Endothelial cell of umbilical vein (primary cell): Measurements from ENCODE around the gene SRD5A2.

Experiments
- EZH2 ChIP-seq: IDR thresholded peaks from 2 replicates; pipeline ENCODE4 v1.6.1; 2012; ENCODE audit warnings: borderline replicate concordance, low read depth, mild to moderate bottlenecking, moderate library complexity, low read length, inconsistent platforms; ENCODE audit not compliant: severe bottlenecking
- FOS ChIP-seq: IDR thresholded peaks from 2 replicates; pipeline ENCODE4 v1.6.1; 2011; ENCODE audit warnings: mild to moderate bottlenecking, low read length, moderate library complexity, borderline replicate concordance; ENCODE audit not compliant: insufficient read depth
- JUN ChIP-seq: IDR thresholded peaks from 2 replicates; pipeline ENCODE4 v1.6.1; 2011; ENCODE audit warnings: borderline replicate concordance, low read depth; ENCODE audit not compliant: insufficient read length, insufficient read depth
- MYC ChIP-seq: IDR thresholded peaks from one replicate; pipeline ENCODE4 v1.6.1; 2011; ENCODE audit warnings: mild to moderate bottlenecking, low read depth, low read length
- POLR2A ChIP-seq: IDR thresholded peaks from 2 replicates; pipeline ENCODE4 v1.6.1; 2012; ENCODE audit warnings: low read depth, mild to moderate bottlenecking, control low read depth, low read length
- POLR2AphosphoS5 ChIP-seq: IDR thresholded peaks from 2 replicates; pipeline ENCODE4 v1.6.1; 2012; ENCODE audit warnings: low read depth, mild to moderate bottlenecking, control low read depth, low read length, moderate library complexity; ENCODE audit not compliant: insufficient read depth
- TF ChIP-seq, protein P1 (sequence below), 2 donors: IDR thresholded peaks; 1 replicate in 1 of 2; 2 replicates in 1 of 2; pipeline ENCODE4 v1.5.1; 2011; ENCODE audit warnings: low read length in 2 of 2, mild to moderate bottlenecking in 2 of 2, moderate library complexity in 2 of 2, control low read depth in 1 of 2, inconsistent platforms in 1 of 2, low read depth in 1 of 2; ENCODE audit not compliant: insufficient read depth in 1 of 2; ENCODE audit errors: extremely low read depth in 1 of 2
- TF ChIP-seq, protein P2 (sequence below): IDR thresholded peaks from 2 replicates; pipeline ENCODE4 v1.6.1; 2011; ENCODE audit not compliant: insufficient read depth, insufficient read length

DNA sequence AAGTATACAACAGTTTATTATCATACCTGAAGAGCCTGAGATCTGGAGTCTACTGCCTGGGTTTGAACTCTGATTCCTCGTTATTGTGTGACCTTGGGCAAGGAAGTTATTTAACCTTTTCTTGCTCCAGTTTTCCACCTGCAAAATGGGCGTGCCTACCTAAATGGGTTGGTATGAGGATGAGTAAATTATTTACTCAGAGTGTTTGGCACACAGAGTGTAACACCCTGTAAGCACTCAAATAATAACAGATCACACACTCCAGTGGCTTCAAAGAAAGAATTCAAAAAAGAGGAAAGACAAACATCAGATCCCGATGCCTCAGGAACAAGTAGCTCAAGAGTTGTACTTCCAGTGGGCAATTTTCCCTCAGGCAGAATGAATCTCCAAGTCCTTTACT lies 2.4 kb downstream of the SRD5A2 start:
- TF ChIP-seq, protein P1, sequence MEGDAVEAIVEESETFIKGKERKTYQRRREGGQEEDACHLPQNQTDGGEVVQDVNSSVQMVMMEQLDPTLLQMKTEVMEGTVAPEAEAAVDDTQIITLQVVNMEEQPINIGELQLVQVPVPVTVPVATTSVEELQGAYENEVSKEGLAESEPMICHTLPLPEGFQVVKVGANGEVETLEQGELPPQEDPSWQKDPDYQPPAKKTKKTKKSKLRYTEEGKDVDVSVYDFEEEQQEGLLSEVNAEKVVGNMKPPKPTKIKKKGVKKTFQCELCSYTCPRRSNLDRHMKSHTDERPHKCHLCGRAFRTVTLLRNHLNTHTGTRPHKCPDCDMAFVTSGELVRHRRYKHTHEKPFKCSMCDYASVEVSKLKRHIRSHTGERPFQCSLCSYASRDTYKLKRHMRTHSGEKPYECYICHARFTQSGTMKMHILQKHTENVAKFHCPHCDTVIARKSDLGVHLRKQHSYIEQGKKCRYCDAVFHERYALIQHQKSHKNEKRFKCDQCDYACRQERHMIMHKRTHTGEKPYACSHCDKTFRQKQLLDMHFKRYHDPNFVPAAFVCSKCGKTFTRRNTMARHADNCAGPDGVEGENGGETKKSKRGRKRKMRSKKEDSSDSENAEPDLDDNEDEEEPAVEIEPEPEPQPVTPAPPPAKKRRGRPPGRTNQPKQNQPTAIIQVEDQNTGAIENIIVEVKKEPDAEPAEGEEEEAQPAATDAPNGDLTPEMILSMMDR (IDR thresholded peaks at IDR 0.05; ENCODE audit: extremely low read depth in 1 of 2, insufficient read depth in 1 of 2, low read depth in 1 of 2, low read length in 2 of 2): no peak
- TF ChIP-seq POLR2AphosphoS5: no peak
- TF ChIP-seq POLR2A: no peak
- TF ChIP-seq, protein P2, sequence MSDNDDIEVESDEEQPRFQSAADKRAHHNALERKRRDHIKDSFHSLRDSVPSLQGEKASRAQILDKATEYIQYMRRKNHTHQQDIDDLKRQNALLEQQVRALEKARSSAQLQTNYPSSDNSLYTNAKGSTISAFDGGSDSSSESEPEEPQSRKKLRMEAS: no peak
- no peak for TF ChIP-seq EZH2
- no peak for TF ChIP-seq JUN
- TF ChIP-seq FOS: no peak
- no peak for TF ChIP-seq MYC
